DND-41 (cell line): ENCODE results near the gene GDPD4.

Source experiments
- ATAC-seq: fragments of 200-7000 bp; cut with Tn5 transposase; 3 replicates; pipeline ENCODE4 v1.9.1; 2021; ENCODE audit warnings: low read depth; ENCODE audit not compliant: insufficient read depth
- DNase-seq: peaks from one replicate; pipeline ENCODE4 v3.0.0-alpha.2; 2020
- H2AFZ ChIP-seq: 2 replicates; pipeline ENCODE4 v1.6.0; 2012; ENCODE audit warnings: low read depth, low read length
- H3K27ac ChIP-seq: 2 replicates; pipeline ENCODE4 v1.5.1; 2012; ENCODE audit warnings: low read length, inconsistent platforms
- H3K27me3 ChIP-seq: fragments of 200-600 bp; sonication (generic); 2 replicates; pipeline ENCODE4 v1.6.0; 2012; ENCODE audit warnings: low read length, mild to moderate bottlenecking, inconsistent platforms; ENCODE audit not compliant: insufficient read depth, poor library complexity
- H3K36me3 ChIP-seq: 2 replicates; pipeline ENCODE4 v1.5.1; 2012; ENCODE audit warnings: low read length, inconsistent platforms; ENCODE audit not compliant: insufficient read depth
- H3K4me1 ChIP-seq: 2 replicates; pipeline ENCODE4 v1.5.1; 2012; ENCODE audit warnings: mild to moderate bottlenecking, low read length; ENCODE audit not compliant: insufficient read depth
- H3K4me2 ChIP-seq: 2 replicates; pipeline ENCODE4 v1.6.0; 2012; ENCODE audit warnings: mild to moderate bottlenecking, moderate library complexity, low read length, inconsistent platforms; ENCODE audit not compliant: insufficient read depth
- H3K4me3 ChIP-seq, 2 experiments: fragments of 200-600 bp in 1 of 2; shearing (Covaris generic) in 1 of 2; 2 replicates each; pipeline ENCODE4 v1.5.1; 2012 to 2016; ENCODE audit warnings: inconsistent platforms in 2 of 2, low read length in 2 of 2, mild to moderate bottlenecking in 2 of 2, low read depth in 1 of 2, moderate library complexity in 1 of 2
- H3K79me2 ChIP-seq: 2 replicates; pipeline ENCODE4 v1.6.0; 2012; ENCODE audit warnings: low read length, inconsistent platforms; ENCODE audit not compliant: insufficient read depth
- H3K9ac ChIP-seq: 2 replicates; pipeline ENCODE4 v1.6.0; 2012; ENCODE audit warnings: low read depth, mild to moderate bottlenecking, inconsistent platforms, low read length, moderate library complexity
- H3K9me3 ChIP-seq: 2 replicates; pipeline ENCODE4 v1.5.1; 2012; ENCODE audit warnings: low read length, moderate library complexity, mild to moderate bottlenecking, inconsistent platforms; ENCODE audit not compliant: insufficient read depth, severe bottlenecking
- H4K20me1 ChIP-seq: 2 replicates; pipeline ENCODE4 v1.6.0; 2012; ENCODE audit warnings: low read length; ENCODE audit not compliant: insufficient read depth
- CTCF ChIP-seq: IDR thresholded peaks from 2 replicates; pipeline ENCODE4 v1.5.1; 2012; ENCODE audit warnings: borderline replicate concordance, low read length, moderate library complexity, mild to moderate bottlenecking; ENCODE audit not compliant: poor library complexity, severe bottlenecking; ENCODE audit errors: extremely low read depth
- EZH2 ChIP-seq: IDR thresholded peaks from 3 replicates; pipeline ENCODE4 v1.6.1; 2012; ENCODE audit warnings: borderline replicate concordance, low read depth, mild to moderate bottlenecking, moderate library complexity, low read length, inconsistent platforms; ENCODE audit not compliant: severe bottlenecking

GDPD4 gene

GRCh38 chr11:77320351-77320750 is 18.9 kb upstream of the GDPD4 start:
- no peak overlapping the region for H3K27ac ChIP-seq
- H3K79me2 ChIP-seq, result no peaks in the 10 kb centered on the region
- peaks cover 19% of the 10 kb centered on the region for H3K36me3 ChIP-seq
- no peaks in the 10 kb centered on the region for H3K9me3 ChIP-seq
- no peak overlapping the region for H3K4me2 ChIP-seq
- no peak overlapping the region for H2AFZ ChIP-seq
- DNase-seq (no peak), ATAC-seq (no peak)
- TF ChIP-seq EZH2 (no peak), CTCF (no peak)
- no peaks in the 10 kb centered on the region for H3K27me3 ChIP-seq
- no peaks in the 10 kb centered on the region for H4K20me1 ChIP-seq
- no peak overlapping the region for H3K4me3 ChIP-seq
- no peak overlapping the region for H3K9ac ChIP-seq
- H3K4me1 ChIP-seq, result no peaks in the 10 kb centered on the region

GRCh38 chr11:77318600-77318999 is 17.1 kb upstream of the GDPD4 start:
- no peak for DNase-seq
- H3K27ac ChIP-seq, result no peak overlapping the region
- ATAC-seq, result no peak

GRCh38 chr11:77316733-77317342 is 15.4 kb upstream of the GDPD4 start:
- Histone ChIP-seq H3K9me3 (no peaks in the 10 kb centered on the region), H3K27me3 (no peaks in the 10 kb centered on the region), H3K4me3 (no peak overlapping the region), H3K4me2 (no peak overlapping the region), H3K79me2 (no peaks in the 10 kb centered on the region), H4K20me1 (no peaks in the 10 kb centered on the region), H3K27ac (no peak overlapping the region), H2AFZ (no peak overlapping the region), H3K9ac (no peak overlapping the region), H3K4me1 (no peaks in the 10 kb centered on the region), H3K36me3 (peaks cover under 1% of the 10 kb centered on the region; the same call in 1 of the 2 replicates)
- no peak for ATAC-seq
- no peak for TF ChIP-seq CTCF
- no peak for TF ChIP-seq EZH2
- no peak for DNase-seq

More at GRCh38 chr11:77318600-77318999, 17.1 kb upstream of the GDPD4 start:
- H3K4me2 ChIP-seq, result no peak overlapping the region
- H3K9ac ChIP-seq, result no peak overlapping the region
- H2AFZ ChIP-seq, result no peak overlapping the region
- no peaks in the 10 kb centered on the region for H3K27me3 ChIP-seq
- TF ChIP-seq CTCF (no peak), EZH2 (no peak)
- no peaks in the 10 kb centered on the region for H3K79me2 ChIP-seq
- H3K4me3 ChIP-seq, result no peak overlapping the region
- no peaks in the 10 kb centered on the region for H3K9me3 ChIP-seq
- H3K4me1 ChIP-seq, result no peaks in the 10 kb centered on the region
- no peaks in the 10 kb centered on the region for H4K20me1 ChIP-seq
- H3K36me3 ChIP-seq, result peaks cover 15% of the 10 kb centered on the region
